ENCODE results near the gene CCT8L2.
"Not testable (repeated sequence)": the region's sequence is repeated elsewhere in the genome, so short reads cannot be mapped to it uniquely, and the experiment has no call there.

CCT8L2 gene

DNA sequence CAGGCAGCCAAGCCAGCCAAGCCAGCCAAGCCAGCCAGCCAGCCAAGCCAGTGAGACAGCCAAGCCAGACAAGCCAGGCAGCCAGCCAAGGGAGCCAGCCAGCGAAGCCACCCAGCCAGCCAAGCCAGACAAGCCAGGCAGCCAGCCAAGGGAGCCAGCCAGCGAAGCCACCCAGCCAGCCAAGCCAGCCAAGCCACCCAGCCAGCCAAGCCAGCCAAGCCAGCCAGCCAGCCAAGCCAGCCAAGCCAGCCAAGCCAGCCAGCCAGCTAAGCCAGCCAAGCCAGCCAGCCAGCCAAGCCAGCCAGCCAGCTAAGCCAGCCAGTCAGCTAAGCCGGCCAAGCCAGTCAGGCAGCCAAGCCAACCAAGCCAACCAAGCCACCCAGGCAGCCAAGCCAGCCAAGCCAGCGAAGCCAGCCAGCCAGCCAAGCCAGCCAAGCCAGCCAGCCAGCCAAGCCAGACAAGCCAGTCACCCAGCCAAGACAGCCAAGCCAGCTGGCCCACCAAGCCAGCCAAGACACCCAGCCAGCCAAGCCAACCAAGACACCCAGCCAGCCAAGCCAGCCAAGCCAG is 34.1 kb downstream of the CCT8L2 start:
- not testable (repeated sequence) for DNase-seq

DNA sequence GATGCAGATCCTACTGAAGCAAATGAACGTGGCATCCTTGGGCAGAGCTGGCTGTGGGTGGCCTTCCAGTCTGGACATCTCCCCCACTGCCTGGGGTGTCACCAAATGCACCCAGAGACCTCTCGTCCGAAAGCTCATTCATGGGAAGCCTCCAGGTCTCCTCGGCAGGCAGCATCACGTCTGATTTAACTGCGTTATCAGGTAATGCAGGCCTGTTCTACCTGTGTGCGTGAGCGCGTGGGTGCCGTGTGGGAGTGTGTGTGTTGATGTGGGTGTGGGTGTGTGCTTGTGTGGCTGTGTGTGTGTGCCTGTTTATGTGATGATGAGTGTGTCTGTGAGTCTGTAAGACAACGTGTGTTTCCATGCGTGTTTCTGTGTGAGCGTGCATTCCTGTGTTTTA is 35.1 kb downstream of the CCT8L2 start:
- not testable (repeated sequence) for DNase-seq

DNA sequence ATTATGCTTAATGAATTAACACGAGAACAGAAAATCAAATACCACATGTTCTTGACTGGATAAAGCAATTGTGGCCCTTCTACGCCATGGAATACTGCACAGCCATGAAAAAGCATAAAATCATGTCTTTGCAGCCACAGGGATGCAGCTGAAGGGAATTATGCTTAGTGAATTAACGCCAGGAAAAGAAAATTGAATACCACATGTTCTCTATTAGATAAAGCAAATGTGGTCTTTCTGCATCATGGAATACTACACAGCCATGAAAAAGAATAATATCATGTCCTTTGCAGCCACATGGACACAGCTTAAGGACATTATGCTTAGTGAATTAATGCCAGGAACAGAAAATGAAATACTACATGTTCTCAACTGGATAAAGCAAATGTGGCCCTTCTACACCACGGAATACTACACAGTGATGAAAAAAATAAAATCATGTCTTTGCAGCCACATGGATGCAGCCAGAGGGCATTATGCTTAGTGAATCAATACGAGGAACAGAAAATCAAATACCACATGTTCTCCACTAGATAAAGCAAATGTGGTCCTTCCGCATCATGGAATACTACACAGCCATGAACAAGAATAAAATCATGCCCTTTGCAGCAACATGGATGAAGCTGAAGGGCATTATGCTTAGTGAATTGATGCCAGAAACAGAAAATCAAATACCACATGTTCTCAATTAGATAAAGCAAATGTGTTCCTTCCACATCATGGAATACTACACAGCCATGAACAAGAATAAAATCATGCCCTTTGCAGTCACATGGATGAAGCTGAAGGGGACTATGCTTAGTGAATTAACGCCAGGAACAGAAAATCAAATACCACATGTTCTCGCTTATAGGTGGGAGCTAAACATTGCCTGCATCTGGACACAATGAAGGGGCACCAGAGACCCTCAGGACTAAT is 37.3 kb downstream of the CCT8L2 start:
- DNase-seq, result not testable (repeated sequence)

DNA sequence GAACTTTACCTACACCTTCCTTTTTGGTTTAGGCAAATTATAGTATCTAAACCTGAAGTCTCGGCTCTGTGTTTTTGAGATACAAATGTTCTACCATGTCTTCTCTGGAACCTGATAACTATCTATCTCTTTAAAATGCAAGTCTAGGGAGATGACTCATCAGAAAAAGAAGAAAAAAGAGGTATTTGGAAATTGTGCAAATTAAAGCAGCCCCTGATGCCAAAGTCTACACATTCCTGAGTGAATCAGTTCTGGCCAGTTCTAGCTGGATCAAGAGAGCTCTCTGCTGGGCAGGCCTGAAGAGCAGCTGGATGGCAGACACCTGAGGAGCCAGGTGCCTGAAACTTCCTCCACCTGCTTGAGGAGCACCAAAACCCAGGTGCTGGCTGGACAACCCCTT is 49.3 kb downstream of the CCT8L2 start:
- not testable (repeated sequence) for DNase-seq
